GM12874 (cell line): ENCODE data around the gene TNIK.

Experiments
- CTCF ChIP-seq: IDR thresholded peaks from 2 replicates; pipeline ENCODE4 v1.5.1; 2011; ENCODE audit warnings: low read depth, mild to moderate bottlenecking, control low read depth, low read length, moderate library complexity; ENCODE audit not compliant: insufficient read depth

The TNIK gene

DNA sequence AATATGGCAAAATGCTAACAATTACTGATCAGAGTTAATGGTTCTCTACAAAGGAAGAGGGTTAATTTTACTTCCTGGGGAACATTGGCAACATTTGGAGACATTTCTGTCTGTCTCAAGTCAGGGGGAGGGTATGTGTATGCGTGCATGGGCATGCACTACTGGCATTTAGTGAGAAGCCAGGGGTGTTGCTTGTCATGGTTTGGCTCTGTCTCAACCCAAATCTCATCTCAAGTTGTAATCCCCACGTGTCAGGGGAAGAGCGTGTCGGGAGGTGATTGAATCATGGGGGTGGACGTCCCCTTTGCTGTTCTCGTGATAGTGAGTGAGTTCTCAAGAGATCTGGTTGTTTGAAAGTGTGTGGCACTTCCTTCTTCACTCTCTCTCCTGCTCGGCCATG, 28.3 kb upstream of the TNIK start:
- TF ChIP-seq CTCF, result no peak

DNA sequence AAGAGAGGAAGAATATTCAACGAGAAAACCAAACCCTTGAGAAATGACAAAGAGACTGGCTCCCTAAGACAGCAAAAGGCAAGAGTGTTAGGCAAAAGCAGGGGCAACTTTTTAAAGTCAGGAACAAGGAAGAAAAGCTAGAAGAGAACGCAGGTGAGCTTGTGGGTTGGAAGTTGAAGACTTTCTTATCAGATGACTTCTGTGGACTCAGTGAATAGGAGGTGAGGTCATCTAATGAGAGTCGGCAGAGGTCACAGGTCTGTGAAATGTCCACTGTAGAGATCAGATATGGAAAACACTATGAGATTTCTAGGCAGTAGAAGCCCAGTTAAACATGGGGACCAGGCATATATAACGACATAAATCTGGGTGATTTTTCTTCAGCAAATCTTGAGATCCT, 27.2 kb upstream of the TNIK start:
- no peak for TF ChIP-seq CTCF

- no peak for TF ChIP-seq CTCF
Observed at GRCh38 chr3:171485338-171485737, 25.1 kb upstream of the TNIK start.

DNA sequence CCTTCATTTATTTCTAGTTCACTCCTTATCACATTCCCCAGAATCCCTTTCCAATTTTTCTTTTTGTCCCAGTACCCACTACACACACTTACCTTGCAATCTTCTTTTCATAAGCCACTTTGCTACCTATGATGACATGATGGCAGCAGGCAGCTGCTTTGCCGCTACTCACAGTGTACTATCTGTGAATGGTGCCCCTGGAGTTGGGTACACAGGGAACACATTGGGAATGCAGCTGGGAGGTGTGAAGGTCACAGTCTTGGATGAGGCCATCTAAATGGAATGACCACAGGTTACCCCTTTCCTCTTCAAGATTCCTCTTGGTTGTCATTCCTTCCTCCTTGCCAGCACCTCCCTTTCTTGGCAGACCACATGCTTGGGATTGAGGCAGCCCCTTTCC, 20.8 kb upstream of the TNIK start:
- no peak for TF ChIP-seq CTCF

DNA sequence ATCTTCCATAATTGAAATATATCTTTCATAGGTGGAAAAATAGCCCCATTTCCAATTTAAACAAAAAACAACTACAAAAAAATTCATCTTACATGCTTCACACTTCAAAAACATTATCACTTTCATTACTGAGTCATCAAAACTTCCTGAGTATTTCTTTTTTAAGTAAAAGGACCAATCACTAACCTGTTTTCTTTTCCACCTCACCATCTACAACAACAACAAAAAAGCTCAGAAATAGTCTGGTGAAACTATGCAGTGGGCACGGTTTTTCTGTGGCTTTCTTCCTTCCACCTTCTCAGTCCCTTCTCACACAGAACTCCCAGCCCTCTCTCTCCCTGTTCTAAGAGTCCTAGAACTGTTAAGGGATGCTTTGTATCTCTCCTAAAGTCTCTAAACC, 20.3 kb upstream of the TNIK start:
- TF ChIP-seq CTCF, result no peak

GRCh38 chr3:171476532-171477102, 16.4 kb upstream of the TNIK start:
- TF ChIP-seq CTCF, result no peak

GRCh38 chr3:171472552-171472951, 12.3 kb upstream of the TNIK start:
- no peak for TF ChIP-seq CTCF
